BLaER1 treated with 17β-estradiol and CSF1 and Interleukin-3, amounts not matched to agents 10 nM and 100 nM (cell line): ENCODE data around the gene RFX1.

Experiments
- H3K27ac ChIP-seq, 11 experiments: shearing (Covaris generic); formaldehyde crosslinking; 2 replicates each; pipeline ENCODE4 v1.8.1; 2022
- H3K27me3 ChIP-seq, 11 experiments: shearing (Covaris generic); formaldehyde crosslinking; 2 replicates each; pipeline ENCODE4 v1.8.1; 2022
- H3K36me3 ChIP-seq, 11 experiments: shearing (Covaris generic); formaldehyde crosslinking; 2 replicates each; pipeline ENCODE4 v1.8.1; 2022
- H3K4me1 ChIP-seq, 10 experiments: shearing (Covaris generic); formaldehyde crosslinking; 2 replicates each; pipeline ENCODE4 v1.8.1; 2022
- H3K4me2 ChIP-seq, 11 experiments: shearing (Covaris generic); formaldehyde crosslinking; 2 replicates each; pipeline ENCODE4 v1.8.1; 2022
- H3K4me3 ChIP-seq, 10 experiments: shearing (Covaris generic); formaldehyde crosslinking; 2 replicates each; pipeline ENCODE4 v1.8.1; 2022
- H3K9ac ChIP-seq, 11 experiments: shearing (Covaris generic); formaldehyde crosslinking; 2 replicates each; pipeline ENCODE4 v1.8.1; 2022
- H3K9me3 ChIP-seq, 11 experiments: shearing (Covaris generic); formaldehyde crosslinking; replicated peaks in 1 of 11; 2 replicates each; pipeline ENCODE4 v1.8.1; 2022
- H4K20me1 ChIP-seq, 11 experiments: shearing (Covaris generic); formaldehyde crosslinking; 2 replicates each; pipeline ENCODE4 v1.8.1; 2022
- Cebpa-rat ChIP-seq, 11 experiments: shearing (Covaris generic); IDR thresholded peaks; 2 replicates each; pipeline ENCODE4 v1.8.1; 2022

Gene RFX1

DNA sequence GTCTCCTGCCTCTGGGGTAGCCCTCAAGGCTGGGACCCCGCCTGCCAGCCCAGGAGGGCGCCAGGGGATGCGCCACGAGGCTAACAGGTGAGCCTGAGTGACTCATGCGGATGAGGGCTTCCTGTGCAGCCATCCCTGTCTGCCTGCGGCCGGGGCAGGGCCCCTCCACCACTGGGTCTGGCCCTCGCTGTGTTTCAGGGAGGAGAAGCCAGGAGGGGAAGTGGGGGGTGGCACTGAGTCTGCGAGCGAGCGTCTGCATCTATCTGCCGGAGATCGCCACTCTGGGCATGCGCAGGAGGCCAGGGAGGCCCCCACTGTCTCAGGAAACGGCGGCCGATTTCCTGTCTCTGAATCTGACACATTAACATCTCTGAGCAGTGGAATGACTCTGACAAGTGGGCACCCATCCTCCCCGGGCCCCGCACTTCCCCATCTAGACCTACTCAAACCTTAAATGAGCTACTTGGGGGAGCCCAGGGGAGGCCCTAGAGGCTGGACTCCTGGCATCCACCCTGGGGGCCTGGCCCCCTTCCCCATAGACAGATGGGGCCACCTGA, 19.7 kb downstream of the RFX1 start:
- peaks cover 67 to 94% (median 88%) of the 10 kb centered on the region in 10 experiments for H3K4me1 ChIP-seq

DNA sequence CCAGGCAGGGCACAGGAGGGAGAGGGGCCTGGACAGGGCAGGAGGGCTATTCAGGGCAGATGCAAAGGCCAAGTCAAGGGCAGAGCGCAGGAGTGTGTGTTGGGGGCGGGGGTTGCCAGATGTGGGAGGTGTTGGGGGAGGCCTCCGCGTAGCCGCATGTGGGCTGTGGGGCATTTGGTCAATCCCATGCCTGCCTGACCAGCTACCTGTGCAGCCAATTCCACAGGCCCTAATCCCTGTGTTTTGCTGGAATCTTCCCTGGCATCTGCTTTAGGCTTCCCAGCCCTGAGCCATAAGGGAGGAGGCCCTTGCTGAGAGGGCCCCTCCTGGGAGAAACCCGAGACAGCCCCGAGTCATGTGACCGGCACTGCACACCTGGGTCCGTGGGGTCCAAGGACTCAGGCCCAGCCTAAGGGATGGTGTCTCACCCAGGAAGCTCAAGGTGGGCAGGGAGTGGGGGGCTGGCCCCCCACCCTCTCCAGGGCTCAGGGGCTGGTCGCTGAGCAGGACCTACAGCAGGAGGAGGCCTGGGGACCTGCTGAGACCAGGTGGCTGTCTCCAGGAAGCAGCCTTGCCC, 20.3 kb downstream of the RFX1 start:
- Histone ChIP-seq H3K9me3 (no peaks in the 10 kb centered on the region), H3K4me1 (peaks cover 72 to 94% (median 90%) of the 10 kb centered on the region in 10 experiments), H3K27ac (peak overlapping the region; percentile 90 to 96 (median 94)), H3K36me3 (peaks cover 0 to 23% (median 14%) of the 10 kb centered on the region in 11 experiments; a peak in 16 of 22 replicates), H3K27me3 (peaks cover 0 to under 1% (median 0%) of the 10 kb centered on the region in 11 experiments; a peak in 2 of 22 replicates), H3K4me2 (peak overlapping the region; percentile 95 to 99 (median 97)), H4K20me1 (no peaks in the 10 kb centered on the region), H3K4me3 (peak overlapping the region in 9 of 10 experiments; percentile 9 to 53 (median 27); a peak in 10 of 20 replicates), H3K9ac (peak overlapping the region; percentile 74 to 85 (median 83))
- TF ChIP-seq Cebpa-rat (IDR thresholded peaks at IDR 0.05), result no peak

More for the DNA sequence above, 19.7 kb downstream of the RFX1 start:
- H3K9ac ChIP-seq, result peak overlapping the region; percentile 78 to 87 (median 83)
- no peak for TF ChIP-seq Cebpa-rat (IDR thresholded peaks at IDR 0.05)
- peak overlapping the region; percentile 95 to 99 (median 97) for H3K4me2 ChIP-seq
- no peaks in the 10 kb centered on the region for H3K9me3 ChIP-seq
- H3K27me3 ChIP-seq, result no peaks in the 10 kb centered on the region
- H3K36me3 ChIP-seq, result peaks cover 0 to 29% (median 17%) of the 10 kb centered on the region in 11 experiments; a peak in 18 of 22 replicates
- peak overlapping the region; percentile 90 to 96 (median 94) for H3K27ac ChIP-seq
- H4K20me1 ChIP-seq, result no peaks in the 10 kb centered on the region
- peak overlapping the region; percentile 23 to 61 (median 48); a peak in 19 of 20 replicates for H3K4me3 ChIP-seq

DNA sequence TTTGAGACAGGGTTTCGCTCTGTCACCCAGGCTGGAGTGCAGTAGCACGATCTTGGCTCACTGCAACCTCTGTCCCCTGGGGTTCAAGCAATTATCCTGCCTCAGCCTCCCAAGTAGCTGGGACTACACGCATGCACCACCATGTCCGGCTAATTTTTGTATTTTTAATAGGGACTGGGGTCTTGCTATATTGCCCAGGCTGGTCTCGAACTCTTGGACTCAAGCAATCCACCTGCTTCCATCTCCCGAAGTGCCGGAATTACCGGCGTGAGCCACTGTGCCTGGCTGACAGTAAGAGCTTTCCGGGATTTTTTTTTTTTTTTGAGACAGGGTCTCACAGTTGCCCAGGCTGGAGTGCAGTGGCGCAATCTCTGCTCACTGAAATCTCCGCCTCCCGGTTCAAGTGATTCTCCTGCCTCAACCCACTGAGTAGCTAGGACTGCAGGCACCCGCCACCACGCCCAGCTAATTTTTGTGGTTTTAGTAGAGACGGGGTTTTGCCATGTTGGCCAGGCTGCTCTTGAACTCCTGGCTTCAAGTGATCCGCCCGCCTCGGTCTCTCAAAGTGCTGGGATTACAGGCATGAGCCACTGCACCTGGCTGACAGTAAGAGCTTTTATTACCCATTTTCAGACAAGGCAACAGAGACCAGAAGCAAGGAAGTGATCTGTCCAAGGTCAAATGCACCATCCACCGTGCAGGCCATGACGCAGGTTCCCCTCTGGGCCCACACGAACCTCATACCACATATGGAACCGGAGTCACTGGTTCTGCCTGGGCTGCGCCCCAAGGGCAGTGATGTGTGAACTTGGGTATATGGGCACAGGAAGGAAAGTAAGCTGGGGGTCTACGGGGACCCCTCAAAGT, 21.0 kb downstream of the RFX1 start:
- peaks cover 3 to 8% (median 5%) of the 10 kb centered on the region in 11 experiments; a peak in 21 of 22 replicates for H3K27me3 ChIP-seq
- H3K4me2 ChIP-seq, result peak overlapping the region; percentile 95 to 99 (median 97)
- no peaks in the 10 kb centered on the region for H3K9me3 ChIP-seq
- H4K20me1 ChIP-seq, result no peaks in the 10 kb centered on the region
- peak overlapping the region; percentile 74 to 85 (median 83); a peak in 21 of 22 replicates for H3K9ac ChIP-seq
- peaks cover 78 to 100% (median 96%) of the 10 kb centered on the region in 10 experiments for H3K4me1 ChIP-seq
- peaks cover 0 to 22% (median 12%) of the 10 kb centered on the region in 11 experiments; a peak in 14 of 22 replicates for H3K36me3 ChIP-seq
- peak in 9 of 11 experiments; percentile 26 to 89 (median 67); a peak in 14 of 22 replicates for TF ChIP-seq Cebpa-rat (IDR thresholded peaks at IDR 0.05)
- peak overlapping the region in 7 of 10 experiments; percentile 17 to 53 (median 27); a peak in 8 of 20 replicates for H3K4me3 ChIP-seq
- peak overlapping the region; percentile 90 to 96 (median 94) for H3K27ac ChIP-seq

GRCh38 chr19:13984186-13984585, 21.9 kb downstream of the RFX1 start:
- H3K9me3 ChIP-seq, result no peaks in the 10 kb centered on the region
- H3K4me3 ChIP-seq, result no peak overlapping the region
- no peak for TF ChIP-seq Cebpa-rat (IDR thresholded peaks at IDR 0.05)
- H3K27me3 ChIP-seq, result peaks cover 12 to 18% (median 14%) of the 10 kb centered on the region in 11 experiments; a peak in 21 of 22 replicates
- H3K36me3 ChIP-seq, result peaks cover 0 to 26% (median 11%) of the 10 kb centered on the region in 11 experiments; a peak in 13 of 22 replicates
- H3K27ac ChIP-seq, result peak overlapping the region in 9 of 11 experiments; percentile 90 to 96 (median 93); a peak in 18 of 22 replicates
- peak overlapping the region; percentile 95 to 99 (median 97); a peak in 21 of 22 replicates for H3K4me2 ChIP-seq
- H4K20me1 ChIP-seq, result no peaks in the 10 kb centered on the region
- H3K4me1 ChIP-seq, result peaks cover 87 to 100% (median 98%) of the 10 kb centered on the region in 10 experiments
- H3K9ac ChIP-seq, result peak overlapping the region in 9 of 11 experiments; percentile 38 to 85 (median 80); a peak in 11 of 22 replicates

DNA sequence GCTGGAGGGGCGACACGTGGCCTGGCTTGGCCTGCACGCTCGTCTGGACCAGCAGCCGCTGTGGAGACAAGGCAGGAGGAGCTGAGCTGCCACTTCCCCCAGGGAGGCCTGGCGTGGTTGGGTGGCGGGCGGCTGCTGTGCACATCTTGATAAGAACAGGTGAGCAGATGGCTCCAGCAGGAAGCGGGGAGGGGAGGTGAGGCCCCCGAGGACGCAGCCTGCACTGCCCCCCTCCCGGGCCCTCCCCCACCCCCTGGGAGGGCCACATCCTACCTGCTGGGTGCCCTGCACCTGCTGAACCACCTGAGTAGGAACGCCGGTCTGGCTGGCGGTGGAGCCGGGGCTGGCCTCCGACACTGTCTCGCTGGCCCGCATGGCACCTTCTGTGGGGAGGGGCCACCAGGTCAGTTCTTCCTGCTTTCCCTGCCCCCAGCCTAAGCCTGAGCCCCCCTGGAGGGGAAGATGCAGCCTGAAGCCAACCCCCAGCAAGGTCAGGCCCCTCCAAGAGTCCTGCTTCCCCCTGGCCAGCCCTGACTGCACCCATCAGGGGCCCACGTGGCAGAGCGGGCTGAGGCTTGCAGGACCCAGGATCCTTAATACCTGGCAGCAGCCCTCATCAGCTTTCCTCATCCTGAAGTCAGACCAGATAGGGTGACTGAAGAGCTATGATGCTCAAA, 22.8 kb downstream of the RFX1 start:
- Histone ChIP-seq H3K4me2 (peak overlapping the region; percentile 26 to 99 (median 91)), H3K36me3 (peaks cover 0 to 19% (median 11%) of the 10 kb centered on the region in 11 experiments; a peak in 12 of 22 replicates), H3K27ac (peak overlapping the region in 4 of 11 experiments; percentile 16 to 34 (median 31); a peak in 7 of 22 replicates), H3K9me3 (no peaks in the 10 kb centered on the region), H3K4me3 (no peak overlapping the region), H4K20me1 (no peaks in the 10 kb centered on the region), H3K9ac (peak overlapping the region in 4 of 11 experiments; percentile 18 to 33 (median 24); a peak in 4 of 22 replicates), H3K27me3 (peaks cover 12 to 24% (median 21%) of the 10 kb centered on the region in 11 experiments; a peak in 21 of 22 replicates), H3K4me1 (peaks cover 93 to 99% (median 97%) of the 10 kb centered on the region in 10 experiments)
- TF ChIP-seq Cebpa-rat (IDR thresholded peaks at IDR 0.05), result no peak

GRCh38 chr19:13982773-13983172, 23.3 kb downstream of the RFX1 start:
- Histone ChIP-seq H3K9me3 (no peaks in the 10 kb centered on the region), H3K9ac (peak overlapping the region in 2 of 11 experiments; percentile 2 to 33; a peak in 2 of 22 replicates), H3K36me3 (peaks cover 0 to 24% (median 11%) of the 10 kb centered on the region in 11 experiments; a peak in 12 of 22 replicates), H3K4me2 (peak overlapping the region; percentile 26 to 99 (median 91)), H4K20me1 (no peaks in the 10 kb centered on the region), H3K27ac (peak overlapping the region in 1 of 11 experiments; percentile 34; a peak in 3 of 22 replicates), H3K4me1 (peaks cover 89 to 98% (median 96%) of the 10 kb centered on the region in 10 experiments), H3K27me3 (peaks cover 12 to 28% (median 21%) of the 10 kb centered on the region in 11 experiments; a peak in 21 of 22 replicates), H3K4me3 (no peak overlapping the region)
- TF ChIP-seq Cebpa-rat (IDR thresholded peaks at IDR 0.05), result no peak

- H3K36me3 ChIP-seq, result peaks cover 0 to 25% (median 11%) of the 10 kb centered on the region in 11 experiments; a peak in 12 of 22 replicates
- peak overlapping the region in 10 of 11 experiments; percentile 29 to 62 (median 50); a peak in 13 of 22 replicates for H3K9ac ChIP-seq
- H4K20me1 ChIP-seq, result no peaks in the 10 kb centered on the region
- H3K4me2 ChIP-seq, result peak overlapping the region; percentile 88 to 99 (median 92)
- H3K9me3 ChIP-seq, result no peaks in the 10 kb centered on the region
- H3K4me3 ChIP-seq, result peak overlapping the region in 2 of 10 experiments; percentile 6 to 14; a peak in 1 of 20 replicates
- peak overlapping the region in 10 of 11 experiments; percentile 9 to 71 (median 58); a peak in 18 of 22 replicates for H3K27ac ChIP-seq
- no peak for TF ChIP-seq Cebpa-rat (IDR thresholded peaks at IDR 0.05)
- H3K27me3 ChIP-seq, result peaks cover 12 to 28% (median 21%) of the 10 kb centered on the region in 11 experiments; a peak in 21 of 22 replicates
- peaks cover 82 to 91% (median 89%) of the 10 kb centered on the region in 10 experiments for H3K4me1 ChIP-seq
These were observed 24.1 kb downstream of the RFX1 start for GRCh38 chr19:13981988-13982501.
